ENCODE data around the gene PTPRN2. TPM values are rescaled to one million over a fixed set of nuclear protein-coding genes. Genes with fewer than 3 reads are reported as not detected.

Gene PTPRN2
- total and polyA plus RNA-seq, 2 of the 13 experiments (the other 11 are each of a cell fraction or from before 2014, with no cell fraction given) = 2.5 to 24.2 TPM

DNA sequence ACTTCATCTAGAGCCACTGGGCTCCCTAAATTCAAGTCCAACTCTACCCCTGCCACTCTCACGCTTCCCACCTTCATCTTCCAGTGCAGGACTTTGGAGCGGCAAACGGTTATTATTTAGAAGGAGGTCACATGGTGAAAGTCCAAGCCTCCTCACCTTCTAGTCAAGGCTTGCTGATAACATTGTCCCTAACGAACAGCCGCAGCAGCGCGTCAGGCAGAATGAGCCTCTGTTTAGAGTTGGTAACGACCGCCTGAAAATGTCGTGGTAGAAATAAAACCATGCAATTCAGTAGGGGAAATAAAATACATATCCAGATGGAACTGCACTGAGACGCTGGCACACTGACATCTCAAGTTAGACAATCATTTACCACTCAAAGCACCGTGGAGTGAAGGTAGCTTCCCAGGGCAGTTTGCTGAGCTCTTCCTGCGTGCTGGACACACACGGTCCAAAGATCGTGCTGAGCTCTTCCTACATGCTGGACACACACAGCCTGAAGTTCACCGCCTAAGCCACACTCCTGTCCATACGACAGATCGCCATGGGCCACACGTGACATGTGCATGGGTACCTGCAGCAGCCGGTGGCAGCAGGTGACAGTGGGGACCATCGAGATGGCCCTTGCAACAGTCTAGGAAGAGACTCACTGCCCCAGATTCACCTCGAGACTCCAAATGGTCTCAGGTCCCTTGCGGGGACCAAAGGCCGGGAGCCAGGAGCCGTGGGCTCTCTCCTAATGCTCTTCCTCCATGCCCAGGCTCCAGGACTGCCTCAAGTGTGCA is 323.5 kb downstream of the PTPRN2 start (continued):
- TF ChIP-seq, protein P1, sequence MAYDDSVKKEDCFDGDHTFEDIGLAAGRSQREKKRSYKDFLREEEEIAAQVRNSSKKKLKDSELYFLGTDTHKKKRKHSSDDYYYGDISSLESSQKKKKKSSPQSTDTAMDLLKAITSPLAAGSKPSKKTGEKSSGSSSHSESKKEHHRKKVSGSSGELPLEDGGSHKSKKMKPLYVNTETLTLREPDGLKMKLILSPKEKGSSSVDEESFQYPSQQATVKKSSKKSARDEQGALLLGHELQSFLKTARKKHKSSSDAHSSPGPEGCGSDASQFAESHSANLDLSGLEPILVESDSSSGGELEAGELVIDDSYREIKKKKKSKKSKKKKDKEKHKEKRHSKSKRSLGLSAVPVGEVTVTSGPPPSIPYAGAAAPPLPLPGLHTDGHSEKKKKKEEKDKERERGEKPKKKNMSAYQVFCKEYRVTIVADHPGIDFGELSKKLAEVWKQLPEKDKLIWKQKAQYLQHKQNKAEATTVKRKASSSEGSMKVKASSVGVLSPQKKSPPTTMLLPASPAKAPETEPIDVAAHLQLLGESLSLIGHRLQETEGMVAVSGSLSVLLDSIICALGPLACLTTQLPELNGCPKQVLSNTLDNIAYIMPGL (CRISPR knock-in tag; IDR thresholded peaks at IDR 0.05; ENCODE audit: borderline replicate concordance in 1 of 2, low read depth in 1 of 2) = peak in 1 of 2 experiments; percentile 36; a peak in 2 of 4 replicates
- no peak for TF ChIP-seq CBX1 (IDR thresholded peaks at IDR 0.05; ENCODE audit: low read depth)
- TF ChIP-seq, protein P2, sequence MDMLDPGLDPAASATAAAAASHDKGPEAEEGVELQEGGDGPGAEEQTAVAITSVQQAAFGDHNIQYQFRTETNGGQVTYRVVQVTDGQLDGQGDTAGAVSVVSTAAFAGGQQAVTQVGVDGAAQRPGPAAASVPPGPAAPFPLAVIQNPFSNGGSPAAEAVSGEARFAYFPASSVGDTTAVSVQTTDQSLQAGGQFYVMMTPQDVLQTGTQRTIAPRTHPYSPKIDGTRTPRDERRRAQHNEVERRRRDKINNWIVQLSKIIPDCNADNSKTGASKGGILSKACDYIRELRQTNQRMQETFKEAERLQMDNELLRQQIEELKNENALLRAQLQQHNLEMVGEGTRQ (IDR thresholded peaks at IDR 0.05; ENCODE audit: low read depth, low read length) = peak; percentile 78
- TF ChIP-seq, protein P2 (CRISPR knock-in tag; IDR thresholded peaks at IDR 0.05; ENCODE audit: borderline replicate concordance) = peak; percentile 83; the same call in 1 of the 2 replicates
- TF ChIP-seq NFYC (CRISPR knock-in tag; IDR thresholded peaks at IDR 0.05) = no peak
- TF ChIP-seq, protein P3, sequence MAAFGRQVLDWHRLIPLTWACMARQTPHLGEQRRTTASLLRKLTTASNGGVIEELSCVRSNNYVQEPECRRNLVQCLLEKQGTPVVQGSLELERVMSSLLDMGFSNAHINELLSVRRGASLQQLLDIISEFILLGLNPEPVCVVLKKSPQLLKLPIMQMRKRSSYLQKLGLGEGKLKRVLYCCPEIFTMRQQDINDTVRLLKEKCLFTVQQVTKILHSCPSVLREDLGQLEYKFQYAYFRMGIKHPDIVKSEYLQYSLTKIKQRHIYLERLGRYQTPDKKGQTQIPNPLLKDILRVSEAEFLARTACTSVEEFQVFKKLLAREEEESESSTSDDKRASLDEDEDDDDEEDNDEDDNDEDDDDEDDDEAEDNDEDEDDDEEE (CRISPR knock-in tag; IDR thresholded peaks at IDR 0.05) = peak; percentile 55; the same call in 1 of the 2 replicates
- no peak for TF ChIP-seq ZNF510 (CRISPR knock-in tag; IDR thresholded peaks at IDR 0.05; ENCODE audit: low read depth)
- TF ChIP-seq SP5 (CRISPR knock-in tag; IDR thresholded peaks at IDR 0.05; ENCODE audit: borderline replicate concordance, low read depth) = 0 out of 2 replicates have a peak, but pooled peaks have one; percentile 30
- TF ChIP-seq NCOA1 (CRISPR knock-in tag; IDR thresholded peaks at IDR 0.05) = no peak
- TF ChIP-seq ARID2 (CRISPR knock-in tag; IDR thresholded peaks at IDR 0.05; ENCODE audit: borderline replicate concordance) = no peak
- TF ChIP-seq, protein P4, sequence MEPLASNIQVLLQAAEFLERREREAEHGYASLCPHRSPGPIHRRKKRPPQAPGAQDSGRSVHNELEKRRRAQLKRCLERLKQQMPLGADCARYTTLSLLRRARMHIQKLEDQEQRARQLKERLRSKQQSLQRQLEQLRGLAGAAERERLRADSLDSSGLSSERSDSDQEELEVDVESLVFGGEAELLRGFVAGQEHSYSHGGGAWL (CRISPR knock-in tag; IDR thresholded peaks at IDR 0.05) = peak; percentile 31; the same call in 1 of the 2 replicates
- TF ChIP-seq SIN3A (IDR thresholded peaks at IDR 0.05; ENCODE audit: borderline replicate concordance, low read depth, low read length) = no peak
- TF ChIP-seq TBP (CRISPR knock-in tag; IDR thresholded peaks at IDR 0.05) = no peak
- TF ChIP-seq ZNF256 (CRISPR knock-in tag; conservative IDR thresholded peaks at IDR 0.05) = no peak
- peak; percentile 40; the same call in 1 of the 2 replicates for TF ChIP-seq GABPB1 (CRISPR knock-in tag; IDR thresholded peaks at IDR 0.05)
- TF ChIP-seq, protein P5, sequence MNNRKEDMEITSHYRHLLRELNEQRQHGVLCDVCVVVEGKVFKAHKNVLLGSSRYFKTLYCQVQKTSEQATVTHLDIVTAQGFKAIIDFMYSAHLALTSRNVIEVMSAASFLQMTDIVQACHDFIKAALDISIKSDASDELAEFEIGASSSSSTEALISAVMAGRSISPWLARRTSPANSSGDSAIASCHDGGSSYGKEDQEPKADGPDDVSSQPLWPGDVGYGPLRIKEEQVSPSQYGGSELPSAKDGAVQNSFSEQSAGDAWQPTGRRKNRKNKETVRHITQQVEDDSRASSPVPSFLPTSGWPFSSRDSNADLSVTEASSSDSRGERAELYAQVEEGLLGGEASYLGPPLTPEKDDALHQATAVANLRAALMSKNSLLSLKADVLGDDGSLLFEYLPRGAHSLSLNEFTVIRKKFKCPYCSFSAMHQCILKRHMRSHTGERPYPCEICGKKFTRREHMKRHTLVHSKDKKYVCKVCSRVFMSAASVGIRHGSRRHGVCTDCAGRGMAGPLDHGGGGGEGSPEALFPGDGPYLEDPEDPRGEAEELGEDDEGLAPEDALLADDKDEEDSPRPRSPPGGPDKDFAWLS (CRISPR knock-in tag; IDR thresholded peaks at IDR 0.05; ENCODE audit: borderline replicate concordance) = peak; percentile 51; the same call in 1 of the 2 replicates
- peak; percentile 60 for TF ChIP-seq ELF3 (CRISPR knock-in tag; IDR thresholded peaks at IDR 0.05)
- TF ChIP-seq, protein P6, sequence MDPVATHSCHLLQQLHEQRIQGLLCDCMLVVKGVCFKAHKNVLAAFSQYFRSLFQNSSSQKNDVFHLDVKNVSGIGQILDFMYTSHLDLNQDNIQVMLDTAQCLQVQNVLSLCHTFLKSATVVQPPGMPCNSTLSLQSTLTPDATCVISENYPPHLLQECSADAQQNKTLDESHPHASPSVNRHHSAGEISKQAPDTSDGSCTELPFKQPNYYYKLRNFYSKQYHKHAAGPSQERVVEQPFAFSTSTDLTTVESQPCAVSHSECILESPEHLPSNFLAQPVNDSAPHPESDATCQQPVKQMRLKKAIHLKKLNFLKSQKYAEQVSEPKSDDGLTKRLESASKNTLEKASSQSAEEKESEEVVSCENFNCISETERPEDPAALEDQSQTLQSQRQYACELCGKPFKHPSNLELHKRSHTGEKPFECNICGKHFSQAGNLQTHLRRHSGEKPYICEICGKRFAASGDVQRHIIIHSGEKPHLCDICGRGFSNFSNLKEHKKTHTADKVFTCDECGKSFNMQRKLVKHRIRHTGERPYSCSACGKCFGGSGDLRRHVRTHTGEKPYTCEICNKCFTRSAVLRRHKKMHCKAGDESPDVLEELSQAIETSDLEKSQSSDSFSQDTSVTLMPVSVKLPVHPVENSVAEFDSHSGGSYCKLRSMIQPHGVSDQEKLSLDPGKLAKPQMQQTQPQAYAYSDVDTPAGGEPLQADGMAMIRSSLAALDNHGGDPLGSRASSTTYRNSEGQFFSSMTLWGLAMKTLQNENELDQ (CRISPR knock-in tag; IDR thresholded peaks at IDR 0.05; ENCODE audit: borderline replicate concordance) = no peak
- TF ChIP-seq PHF5A (CRISPR knock-in tag; IDR thresholded peaks at IDR 0.05; ENCODE audit: low read depth, unreplicated experiment) = no peak
